ENCODE results near the gene PTPRE.

GRCh38 chr10:128007971-128008370, 101.1 kb downstream of the PTPRE start:
- TF ChIP-seq CTCF (conservative IDR thresholded peaks at IDR 0.05; ENCODE audit: low read depth, low read length) (no peak), EZH2 (IDR thresholded peaks at IDR 0.05; ENCODE audit: borderline replicate concordance, low read depth, low read length, poor library complexity, severe bottlenecking) (no peak)

All from A673 (cell line).